ENCODE data around the gene ECM2. TPM values are rescaled to one million over a fixed set of nuclear protein-coding genes. Genes with fewer than 3 reads are reported as not detected.

The ECM2 gene
- total RNA-seq, 4 donors from 2014 or later, result 15.9 to 59.0 (median 53.6) TPM

- Histone ChIP-seq H3K27me3 (no peaks in the 10 kb centered on the region), H3K36me3 (no peaks in the 10 kb centered on the region), H3K4me3 (no peak overlapping the region), H3K4me1 (peaks cover 0 to 35% (median 5%) of the 10 kb centered on the region in 4 donors), H3K9me3 (no peaks in the 10 kb centered on the region), H3K27ac (no peak overlapping the region)
- TF ChIP-seq EP300 (IDR thresholded peaks at IDR 0.05) (no peak), POLR2A (IDR thresholded peaks at IDR 0.05) (no peak)
- TF ChIP-seq, protein P1, sequence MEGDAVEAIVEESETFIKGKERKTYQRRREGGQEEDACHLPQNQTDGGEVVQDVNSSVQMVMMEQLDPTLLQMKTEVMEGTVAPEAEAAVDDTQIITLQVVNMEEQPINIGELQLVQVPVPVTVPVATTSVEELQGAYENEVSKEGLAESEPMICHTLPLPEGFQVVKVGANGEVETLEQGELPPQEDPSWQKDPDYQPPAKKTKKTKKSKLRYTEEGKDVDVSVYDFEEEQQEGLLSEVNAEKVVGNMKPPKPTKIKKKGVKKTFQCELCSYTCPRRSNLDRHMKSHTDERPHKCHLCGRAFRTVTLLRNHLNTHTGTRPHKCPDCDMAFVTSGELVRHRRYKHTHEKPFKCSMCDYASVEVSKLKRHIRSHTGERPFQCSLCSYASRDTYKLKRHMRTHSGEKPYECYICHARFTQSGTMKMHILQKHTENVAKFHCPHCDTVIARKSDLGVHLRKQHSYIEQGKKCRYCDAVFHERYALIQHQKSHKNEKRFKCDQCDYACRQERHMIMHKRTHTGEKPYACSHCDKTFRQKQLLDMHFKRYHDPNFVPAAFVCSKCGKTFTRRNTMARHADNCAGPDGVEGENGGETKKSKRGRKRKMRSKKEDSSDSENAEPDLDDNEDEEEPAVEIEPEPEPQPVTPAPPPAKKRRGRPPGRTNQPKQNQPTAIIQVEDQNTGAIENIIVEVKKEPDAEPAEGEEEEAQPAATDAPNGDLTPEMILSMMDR (IDR thresholded peaks at IDR 0.05), result no peak
- WGBS, 2 donors, result 69 to 72% methylated on average over 3 of the region's 3 CpGs
- no peak for DNase-seq (ENCODE audit: low spot score in 2 of 2)
These were observed 49.4 kb downstream of the ECM2 start for GRCh38 chr9:92486371-92486770.

DNA sequence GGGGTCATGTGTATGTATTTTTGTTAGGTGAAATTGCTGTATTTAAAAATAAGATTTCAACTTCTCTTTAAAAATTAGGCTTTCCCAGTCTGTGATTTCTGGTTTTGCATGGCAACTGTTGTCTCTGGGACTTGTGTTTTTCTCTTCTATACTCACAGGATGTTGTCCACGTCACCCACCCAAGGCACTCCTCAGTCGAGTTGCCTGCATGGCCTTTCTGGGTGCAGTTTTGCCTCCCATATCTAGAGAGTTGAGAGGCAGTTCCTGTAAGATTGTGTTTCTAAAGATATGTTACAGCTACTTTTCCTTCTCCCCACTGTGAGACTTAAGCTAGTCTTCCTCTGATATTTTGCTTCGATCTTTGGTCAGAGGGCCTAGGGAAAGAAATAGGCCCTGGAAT, 51.2 kb downstream of the ECM2 start:
- 79 to 81% methylated on average over 3 of the region's 3 CpGs for WGBS, 2 donors
- Histone ChIP-seq H3K27me3 (no peaks in the 10 kb centered on the region), H3K27ac (no peak overlapping the region), H3K4me3 (no peak overlapping the region), H3K4me1 (peaks cover 0 to 47% (median 7%) of the 10 kb centered on the region in 4 donors), H3K36me3 (no peaks in the 10 kb centered on the region), H3K9me3 (no peaks in the 10 kb centered on the region)
- TF ChIP-seq EP300 (IDR thresholded peaks at IDR 0.05), result no peak
- TF ChIP-seq POLR2A (IDR thresholded peaks at IDR 0.05), result no peak
- TF ChIP-seq, protein P1 (IDR thresholded peaks at IDR 0.05), result no peak
- no peak for DNase-seq (ENCODE audit: low spot score in 2 of 2)

DNA sequence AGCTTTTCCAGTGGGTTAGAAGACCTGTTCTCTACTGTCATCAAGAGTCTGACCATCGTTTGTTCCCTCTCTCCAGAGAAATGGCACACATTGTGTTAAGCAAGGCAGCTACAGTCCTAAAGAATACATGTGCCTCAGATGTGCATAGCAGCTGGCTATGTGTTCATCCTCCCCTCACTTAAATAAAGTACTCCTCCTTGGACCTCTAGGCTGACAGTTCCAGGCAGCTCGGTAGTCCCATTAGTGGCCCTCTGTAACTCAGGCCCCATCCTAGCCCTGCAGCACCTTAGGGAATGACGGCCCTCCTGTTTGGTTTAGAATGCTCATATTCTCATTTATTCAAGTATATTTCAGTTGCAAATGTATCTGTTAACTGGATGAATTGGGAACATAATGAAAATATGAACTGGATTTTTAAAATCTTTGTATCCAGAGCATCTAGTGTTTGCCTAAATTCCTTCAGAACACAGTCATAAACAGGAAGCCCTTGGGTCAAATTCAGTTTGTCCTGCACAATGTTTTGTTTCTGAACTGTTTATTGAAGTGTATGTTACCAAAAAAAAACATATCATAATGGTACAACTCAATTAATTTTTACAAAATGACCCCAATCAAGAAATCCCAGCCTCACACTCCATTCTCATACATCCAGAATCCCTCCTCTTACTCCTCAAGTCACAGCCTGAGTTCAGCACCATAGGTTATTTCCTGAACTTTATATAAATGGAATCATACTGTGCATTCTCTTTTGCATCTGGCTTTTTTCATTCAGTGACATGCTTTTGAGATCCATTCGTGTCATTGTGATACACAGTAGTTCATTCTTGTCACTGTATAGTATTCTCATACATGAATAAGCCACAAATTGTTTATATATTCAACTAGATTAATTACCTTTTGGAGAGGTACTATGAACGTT, 51.9 kb downstream of the ECM2 start:
- Histone ChIP-seq H3K36me3 (no peaks in the 10 kb centered on the region), H3K4me1 (peaks cover 0 to 46% (median 9%) of the 10 kb centered on the region in 4 donors), H3K27ac (no peak overlapping the region), H3K9me3 (no peaks in the 10 kb centered on the region), H3K4me3 (no peak overlapping the region), H3K27me3 (no peaks in the 10 kb centered on the region)
- 53 to 60% methylated on average over 5 of the region's 5 CpGs for WGBS, 2 donors
- no peak for TF ChIP-seq EP300 (IDR thresholded peaks at IDR 0.05)
- TF ChIP-seq POLR2A (IDR thresholded peaks at IDR 0.05), result no peak
- TF ChIP-seq, protein P1 (IDR thresholded peaks at IDR 0.05), result no peak
- no peak for DNase-seq (ENCODE audit: low spot score in 2 of 2)

DNA sequence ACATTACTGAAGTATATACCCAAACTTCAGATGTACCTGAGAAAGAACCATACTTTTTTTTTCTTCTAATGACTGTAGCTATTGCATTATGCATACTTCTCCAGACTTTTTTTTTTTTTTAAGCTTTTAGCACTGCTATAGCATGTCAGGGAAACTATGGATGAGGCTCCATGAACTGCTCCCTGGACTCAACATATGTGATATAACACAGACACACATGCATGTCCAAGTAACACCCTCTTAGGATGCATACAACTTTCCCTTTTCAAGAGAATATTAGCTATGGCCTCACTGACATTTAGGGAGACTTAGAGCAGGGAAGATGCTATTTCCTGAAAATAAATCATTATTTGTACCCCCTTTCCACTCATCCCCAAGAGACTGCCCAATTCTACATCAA, 53.0 kb downstream of the ECM2 start:
- DNase-seq (ENCODE audit: low spot score in 2 of 2), result no peak
- H3K36me3 ChIP-seq, result no peaks in the 10 kb centered on the region
- TF ChIP-seq, protein P1 (IDR thresholded peaks at IDR 0.05), result no peak
- TF ChIP-seq POLR2A (IDR thresholded peaks at IDR 0.05), result no peak
- no peak for TF ChIP-seq EP300 (IDR thresholded peaks at IDR 0.05)
- H3K4me1 ChIP-seq, result peaks cover 0 to 37% (median 6%) of the 10 kb centered on the region in 4 donors
- no peak overlapping the region for H3K4me3 ChIP-seq
- no peak overlapping the region for H3K27ac ChIP-seq
- H3K9me3 ChIP-seq, result no peaks in the 10 kb centered on the region
- H3K27me3 ChIP-seq, result no peaks in the 10 kb centered on the region

GRCh38 chr9:92482329-92482728, 53.5 kb downstream of the ECM2 start, which contains the start of gene ASPN:
ASPN (minus strand) TSS chr9:92482506.
- 32 to 40% methylated on average over 3 of the region's 3 CpGs for WGBS, 2 donors
- Histone ChIP-seq H3K9me3 (no peaks in the 10 kb centered on the region), H3K27ac (peak within 1 kb of the TSS in 2 of 4 donors; percentile 61 to 70), H3K27me3 (no peaks in the 10 kb centered on the region), H3K36me3 (no peaks in the 10 kb centered on the region), H3K4me3 (peak within 1 kb of the TSS in 1 of 4 donors; percentile 16), H3K4me1 (peaks cover 0 to 35% (median 6%) of the 10 kb centered on the region in 4 donors)
- TF ChIP-seq, protein P1 (IDR thresholded peaks at IDR 0.05), result no peak
- TF ChIP-seq EP300 (IDR thresholded peaks at IDR 0.05) (no peak), POLR2A (IDR thresholded peaks at IDR 0.05) (no peak)
- DNase-seq (ENCODE audit: low spot score in 2 of 2), result no peak

All from tibial nerve (tissue), 4 donors.